Neural cell (in vitro differentiated cells): Measurements from ENCODE around the gene TMEM237. TPM values are rescaled to one million over a fixed set of nuclear protein-coding genes. Genes with fewer than 3 reads are reported as not detected.

Experiments used
- H2AFZ ChIP-seq: fragments of 200-600, 300-800 bp; sonication (generic), shearing (Covaris generic); 2 replicates; pipeline ENCODE4 v1.6.0; 2014; ENCODE audit warnings: low read depth, mild to moderate bottlenecking, antibody characterized with exemption, low read length, moderate library complexity
- H3F3A ChIP-seq: fragments of 200-600 bp; shearing (Covaris generic); 2 replicates; pipeline ENCODE4 v1.6.1; 2016; ENCODE audit warnings: mild to moderate bottlenecking, moderate library complexity, mixed read lengths, antibody characterized with exemption, low read length; ENCODE audit not compliant: insufficient read depth, poor library complexity, severe bottlenecking
- H3K27ac ChIP-seq: fragments of 200-600, 300-800 bp; sonication (generic), shearing (Covaris generic); 2 replicates; pipeline ENCODE4 v1.5.1; 2014; ENCODE audit warnings: mild to moderate bottlenecking, low read length, moderate library complexity
- H3K27me3 ChIP-seq: fragments of 300-800, 200-600 bp; sonication (generic), shearing (Covaris generic); 2 replicates; pipeline ENCODE4 v1.6.0; 2014; ENCODE audit warnings: mild to moderate bottlenecking, low read depth, low read length, moderate library complexity; ENCODE audit not compliant: insufficient read depth
- H3K36me3 ChIP-seq: fragments of 300-800, 200-600 bp; sonication (generic), shearing (Covaris generic); 2 replicates; pipeline ENCODE4 v1.5.1; 2014; ENCODE audit warnings: mild to moderate bottlenecking, antibody characterized with exemption, low read length, moderate library complexity; ENCODE audit not compliant: insufficient read depth
- H3K4me2 ChIP-seq: fragments of 300-800, 200-600 bp; sonication (generic), shearing (Covaris generic); 2 replicates; pipeline ENCODE4 v1.6.0; 2014; ENCODE audit warnings: mild to moderate bottlenecking, low read length
- H3K4me3 ChIP-seq: fragments of 300-800, 200-600 bp; sonication (generic), shearing (Covaris generic); 2 replicates; pipeline ENCODE4 v1.5.1; 2014; ENCODE audit warnings: mild to moderate bottlenecking, low read length, moderate library complexity
- H3K79me2 ChIP-seq: fragments of 200-600 bp; shearing (Covaris generic); replicated peaks from 2 replicates; pipeline ENCODE4 v1.6.0; 2014; ENCODE audit warnings: mild to moderate bottlenecking, low read length, moderate library complexity; ENCODE audit not compliant: insufficient read depth
- H3K9ac ChIP-seq: fragments of 300-800, 200-600 bp; sonication (generic), shearing (Covaris generic); 2 replicates; pipeline ENCODE4 v1.6.1; 2016; ENCODE audit warnings: mild to moderate bottlenecking, low read length, mixed read lengths
- H3K9me2 ChIP-seq: fragments of 200-600 bp; shearing (Covaris generic); 2 replicates; pipeline ENCODE4 v1.6.1; 2016; ENCODE audit warnings: mild to moderate bottlenecking, low read length, mixed read lengths; ENCODE audit not compliant: insufficient read depth
- H3K9me3 ChIP-seq: fragments of 200-600, 300-800 bp; sonication (generic), shearing (Covaris generic); 2 replicates; pipeline ENCODE4 v1.6.1; 2016; ENCODE audit warnings: mild to moderate bottlenecking, mixed run types, low read length, moderate library complexity, mixed read lengths
- H4K20me1 ChIP-seq: fragments of 200-600 bp; shearing (Covaris generic); 2 replicates; pipeline ENCODE4 v1.6.1; 2016; ENCODE audit warnings: mild to moderate bottlenecking, mixed run types; ENCODE audit not compliant: insufficient read depth
- EP300 ChIP-seq: fragments of 450-650 bp; conservative IDR thresholded peaks from 2 replicates; pipeline ENCODE4 v1.6.1; 2014; ENCODE audit warnings: antibody characterized with exemption, mild to moderate bottlenecking, moderate library complexity; ENCODE audit not compliant: poor library complexity, severe bottlenecking
- EZH2 ChIP-seq: fragments of 200-600, 300-800 bp; shearing (Covaris generic), sonication (generic); IDR thresholded peaks from 2 replicates; pipeline ENCODE4 v1.6.1; 2014; ENCODE audit warnings: antibody characterized with exemption, low read length, borderline replicate concordance, mild to moderate bottlenecking; ENCODE audit not compliant: insufficient read depth, poor library complexity, severe bottlenecking
- MXI1 ChIP-seq: fragments of 450-650 bp; conservative IDR thresholded peaks from 2 replicates; pipeline ENCODE4 v1.6.1; 2014; ENCODE audit warnings: antibody characterized with exemption, mild to moderate bottlenecking; ENCODE audit not compliant: poor library complexity, severe bottlenecking
- POLR2AphosphoS5 ChIP-seq: IDR thresholded peaks from 2 replicates; pipeline ENCODE4 v1.6.1; 2012
- SMC3 ChIP-seq: fragments of 450-650 bp; conservative IDR thresholded peaks from 2 replicates; pipeline ENCODE4 v1.6.1; 2014; ENCODE audit warnings: antibody characterized with exemption, mild to moderate bottlenecking, moderate library complexity; ENCODE audit not compliant: poor library complexity
- TAF1 ChIP-seq: IDR thresholded peaks from 2 replicates; pipeline ENCODE4 v1.6.1; 2012; ENCODE audit warnings: low read depth
- polyA plus RNA-seq: library from polyadenylated mRNA; depleted of rRNA; stranded (reverse); fragments of >200 nt; gene quantifications from 2 replicates; pipeline ENCODE4 v1.2.3, GENCODE V29; 2014
- TF ChIP-seq, protein P1 (sequence below): IDR thresholded peaks from 2 replicates; pipeline ENCODE4 v1.6.1; 2012; ENCODE audit warnings: borderline replicate concordance

The TMEM237 gene
- polyA plus RNA-seq, 1 donor from 2014 or later, result 58.7 TPM

DNA sequence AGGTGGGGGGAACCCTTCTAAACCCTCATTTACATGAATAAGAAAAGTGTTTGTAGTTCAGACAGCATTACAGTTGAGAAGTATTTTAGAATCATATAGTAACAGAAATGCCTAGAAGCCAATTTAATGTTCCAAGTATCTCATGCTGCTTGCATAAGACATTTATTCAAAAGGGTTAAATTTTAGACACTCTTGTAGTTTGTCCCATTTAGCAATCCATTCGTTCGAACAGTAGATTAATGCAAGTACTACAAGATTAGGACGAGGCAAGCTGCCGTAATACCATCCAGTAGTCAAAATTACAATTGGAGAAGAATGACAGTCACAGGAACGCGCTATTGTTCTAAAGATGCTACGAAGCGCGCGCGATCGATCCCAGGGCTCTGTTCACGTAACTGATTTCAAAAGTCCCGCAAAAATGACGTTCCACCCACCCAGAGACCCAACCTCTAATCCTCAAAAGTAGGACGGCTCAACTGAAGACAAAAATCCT lies 1.2 kb downstream of the TMEM237 start:
- Histone ChIP-seq H3K36me3 (no peaks in the 10 kb centered on the region), H3F3A (no peaks in the 10 kb centered on the region), H3K27me3 (no peaks in the 10 kb centered on the region), H3K9ac (peak overlapping the region; percentile 83), H3K79me2 (peaks cover 28% of the 10 kb centered on the region), H3K27ac (peak overlapping the region; percentile 74), H4K20me1 (no peaks in the 10 kb centered on the region), H3K4me3 (peak overlapping the region; percentile 74), H3K9me3 (no peaks in the 10 kb centered on the region), H2AFZ (peak overlapping the region; percentile 59), H3K4me2 (peak overlapping the region; percentile 88), H3K9me2 (no peaks in the 10 kb centered on the region)
- TF ChIP-seq EZH2 (no peak), MXI1 (peak; percentile 95)

DNA sequence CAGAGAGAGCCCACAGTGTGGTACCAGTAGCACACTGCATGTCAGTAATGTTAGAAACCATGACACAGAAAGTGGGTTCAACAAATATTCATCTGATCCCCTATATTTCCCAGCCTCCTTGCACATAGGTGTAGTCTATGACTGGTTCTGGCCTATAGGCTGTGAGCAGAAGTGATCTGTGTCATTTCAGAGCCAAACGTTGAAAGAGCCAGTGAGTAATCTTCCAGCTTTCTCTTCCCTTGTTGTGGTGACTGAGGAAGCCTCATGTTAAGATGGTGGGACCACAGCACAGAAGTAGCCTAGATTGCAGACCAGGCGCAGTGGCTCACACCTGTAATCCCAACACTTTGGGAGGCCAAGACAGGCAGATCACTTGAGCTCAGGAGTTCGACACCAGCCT lies 4.1 kb downstream of the TMEM237 start:
- TF ChIP-seq TAF1, result no peak
- TF ChIP-seq EP300, result no peak
- TF ChIP-seq POLR2AphosphoS5, result no peak
- TF ChIP-seq, protein P1, sequence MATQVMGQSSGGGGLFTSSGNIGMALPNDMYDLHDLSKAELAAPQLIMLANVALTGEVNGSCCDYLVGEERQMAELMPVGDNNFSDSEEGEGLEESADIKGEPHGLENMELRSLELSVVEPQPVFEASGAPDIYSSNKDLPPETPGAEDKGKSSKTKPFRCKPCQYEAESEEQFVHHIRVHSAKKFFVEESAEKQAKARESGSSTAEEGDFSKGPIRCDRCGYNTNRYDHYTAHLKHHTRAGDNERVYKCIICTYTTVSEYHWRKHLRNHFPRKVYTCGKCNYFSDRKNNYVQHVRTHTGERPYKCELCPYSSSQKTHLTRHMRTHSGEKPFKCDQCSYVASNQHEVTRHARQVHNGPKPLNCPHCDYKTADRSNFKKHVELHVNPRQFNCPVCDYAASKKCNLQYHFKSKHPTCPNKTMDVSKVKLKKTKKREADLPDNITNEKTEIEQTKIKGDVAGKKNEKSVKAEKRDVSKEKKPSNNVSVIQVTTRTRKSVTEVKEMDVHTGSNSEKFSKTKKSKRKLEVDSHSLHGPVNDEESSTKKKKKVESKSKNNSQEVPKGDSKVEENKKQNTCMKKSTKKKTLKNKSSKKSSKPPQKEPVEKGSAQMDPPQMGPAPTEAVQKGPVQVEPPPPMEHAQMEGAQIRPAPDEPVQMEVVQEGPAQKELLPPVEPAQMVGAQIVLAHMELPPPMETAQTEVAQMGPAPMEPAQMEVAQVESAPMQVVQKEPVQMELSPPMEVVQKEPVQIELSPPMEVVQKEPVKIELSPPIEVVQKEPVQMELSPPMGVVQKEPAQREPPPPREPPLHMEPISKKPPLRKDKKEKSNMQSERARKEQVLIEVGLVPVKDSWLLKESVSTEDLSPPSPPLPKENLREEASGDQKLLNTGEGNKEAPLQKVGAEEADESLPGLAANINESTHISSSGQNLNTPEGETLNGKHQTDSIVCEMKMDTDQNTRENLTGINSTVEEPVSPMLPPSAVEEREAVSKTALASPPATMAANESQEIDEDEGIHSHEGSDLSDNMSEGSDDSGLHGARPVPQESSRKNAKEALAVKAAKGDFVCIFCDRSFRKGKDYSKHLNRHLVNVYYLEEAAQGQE, result no peak
- Histone ChIP-seq H3K9me2 (no peaks in the 10 kb centered on the region), H3F3A (no peaks in the 10 kb centered on the region), H3K4me2 (no peak overlapping the region), H3K4me3 (no peak overlapping the region), H3K79me2 (peaks cover 28% of the 10 kb centered on the region), H3K9me3 (no peaks in the 10 kb centered on the region), H3K36me3 (peaks cover 7% of the 10 kb centered on the region), H2AFZ (no peak overlapping the region), H3K27me3 (no peaks in the 10 kb centered on the region), H4K20me1 (no peaks in the 10 kb centered on the region), H3K27ac (no peak overlapping the region), H3K9ac (no peak overlapping the region)

DNA sequence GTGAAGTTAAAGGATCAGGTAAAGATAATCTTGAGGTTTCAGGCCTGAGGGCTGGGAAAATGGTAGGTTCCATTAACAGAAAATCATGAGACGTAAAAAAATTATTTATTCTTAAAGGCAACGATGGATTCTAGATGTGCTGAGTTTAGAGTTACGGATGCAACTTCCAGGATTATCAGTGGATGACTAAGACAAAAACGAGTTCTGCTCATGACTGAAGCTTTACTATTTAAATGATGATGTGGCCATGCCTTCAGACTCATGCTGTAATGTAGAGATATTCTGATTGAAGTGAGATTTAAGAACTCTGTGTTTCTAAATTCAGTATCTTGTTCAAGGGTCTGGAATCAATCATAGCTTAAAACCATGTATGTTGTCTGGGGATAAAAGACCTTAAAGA lies 5.0 kb downstream of the TMEM237 start:
- H3F3A ChIP-seq, result no peaks in the 10 kb centered on the region
- no peak overlapping the region for H3K4me3 ChIP-seq
- H3K36me3 ChIP-seq, result peaks cover 7% of the 10 kb centered on the region
- H3K9me3 ChIP-seq, result no peaks in the 10 kb centered on the region
- no peak overlapping the region for H3K9ac ChIP-seq
- H4K20me1 ChIP-seq, result no peaks in the 10 kb centered on the region
- H3K4me2 ChIP-seq, result no peak overlapping the region
- no peaks in the 10 kb centered on the region for H3K9me2 ChIP-seq
- H3K27ac ChIP-seq, result no peak overlapping the region
- peaks cover 28% of the 10 kb centered on the region for H3K79me2 ChIP-seq
- TF ChIP-seq EZH2 (no peak), SMC3 (no peak)
- H3K27me3 ChIP-seq, result no peaks in the 10 kb centered on the region
- no peak overlapping the region for H2AFZ ChIP-seq
